ENCODE results near the gene AMBP.

The AMBP gene

GRCh38 chr9:114078021-114078780 is at the start of gene AMBP:
AMBP (minus strand) TSS chr9:114078300; CDS start chr9:114078209, 91 bp downstream.
- DNase-seq (ENCODE audit: low spot score in 2 of 2) (no peak), ATAC-seq (ENCODE audit: low read depth) (no peak)
- Mint-ChIP-seq H3K4me1 (no peaks in the 10 kb centered on the region), H3K27me3 (peaks cover 19% of the 10 kb centered on the region), H3K27ac (no peak within 1 kb of the TSS), H3K9me3 (peaks cover 2% of the 10 kb centered on the region), H3K4me3 (no peak within 1 kb of the TSS), H3K36me3 (no peaks in the 10 kb centered on the region)

GRCh38 chr9:114126247-114127060 is 48.4 kb upstream of the AMBP start:
- H3K4me3 Mint-ChIP-seq, result no peak overlapping the region
- no peak for DNase-seq (ENCODE audit: low spot score in 2 of 2)
- no peaks in the 10 kb centered on the region for H3K4me1 Mint-ChIP-seq
- H3K27me3 Mint-ChIP-seq, result peaks cover 19% of the 10 kb centered on the region
- no peak overlapping the region for H3K27ac Mint-ChIP-seq
- no peak for ATAC-seq (ENCODE audit: low read depth)
- H3K36me3 Mint-ChIP-seq, result peaks cover 2% of the 10 kb centered on the region
- H3K9me3 Mint-ChIP-seq, result peaks cover 7% of the 10 kb centered on the region

- Mint-ChIP-seq H3K27ac (no peak overlapping the region), H3K4me1 (no peaks in the 10 kb centered on the region), H3K27me3 (peaks cover 17% of the 10 kb centered on the region), H3K4me3 (no peak overlapping the region), H3K36me3 (peaks cover 2% of the 10 kb centered on the region), H3K9me3 (peaks cover 9% of the 10 kb centered on the region)
- ATAC-seq (ENCODE audit: low read depth) (no peak), DNase-seq (ENCODE audit: low spot score in 2 of 2) (no peak)
These were observed 47.4 kb upstream of the AMBP start for GRCh38 chr9:114125476-114126013.

- Mint-ChIP-seq H3K4me1 (no peaks in the 10 kb centered on the region), H3K27me3 (peaks cover 19% of the 10 kb centered on the region), H3K36me3 (peaks cover 2% of the 10 kb centered on the region), H3K27ac (no peak overlapping the region), H3K4me3 (no peak overlapping the region), H3K9me3 (peaks cover 11% of the 10 kb centered on the region)
- no peak for ATAC-seq (ENCODE audit: low read depth)
- no peak for DNase-seq (ENCODE audit: low spot score in 2 of 2)
These were observed 46.8 kb upstream of the AMBP start for GRCh38 chr9:114124666-114125475.

- H3K9me3 Mint-ChIP-seq, result peaks cover 11% of the 10 kb centered on the region
- H3K36me3 Mint-ChIP-seq, result peaks cover 2% of the 10 kb centered on the region
- H3K27me3 Mint-ChIP-seq, result peaks cover 17% of the 10 kb centered on the region
- no peak for DNase-seq (ENCODE audit: low spot score in 2 of 2)
- no peak for ATAC-seq (ENCODE audit: low read depth)
- no peak overlapping the region for H3K4me3 Mint-ChIP-seq
- no peak overlapping the region for H3K27ac Mint-ChIP-seq
- H3K4me1 Mint-ChIP-seq, result no peaks in the 10 kb centered on the region
These were observed 46.0 kb upstream of the AMBP start for GRCh38 chr9:114124138-114124537.

- Mint-ChIP-seq H3K9me3 (peaks cover 10% of the 10 kb centered on the region), H3K27ac (no peak overlapping the region), H3K36me3 (peaks cover 2% of the 10 kb centered on the region), H3K4me1 (no peaks in the 10 kb centered on the region), H3K4me3 (no peak overlapping the region), H3K27me3 (peaks cover 18% of the 10 kb centered on the region)
- DNase-seq (ENCODE audit: low spot score in 2 of 2) (no peak), ATAC-seq (ENCODE audit: low read depth) (no peak)
These were observed 45.2 kb upstream of the AMBP start for GRCh38 chr9:114123031-114123977.

- Mint-ChIP-seq H3K27ac (no peak overlapping the region), H3K27me3 (peaks cover 21% of the 10 kb centered on the region), H3K4me3 (no peak overlapping the region), H3K9me3 (peaks cover 6% of the 10 kb centered on the region), H3K4me1 (no peaks in the 10 kb centered on the region), H3K36me3 (peaks cover 2% of the 10 kb centered on the region)
- ATAC-seq (ENCODE audit: low read depth) (no peak), DNase-seq (ENCODE audit: low spot score in 2 of 2) (no peak)
These were observed 44.3 kb upstream of the AMBP start for GRCh38 chr9:114122136-114123027.

- H3K27ac Mint-ChIP-seq, result no peak overlapping the region
- no peaks in the 10 kb centered on the region for H3K4me1 Mint-ChIP-seq
- no peaks in the 10 kb centered on the region for H3K36me3 Mint-ChIP-seq
- no peak for DNase-seq (ENCODE audit: low spot score in 2 of 2)
- no peak for ATAC-seq (ENCODE audit: low read depth)
- peaks cover 20% of the 10 kb centered on the region for H3K27me3 Mint-ChIP-seq
- no peak overlapping the region for H3K4me3 Mint-ChIP-seq
- H3K9me3 Mint-ChIP-seq, result peaks cover 3% of the 10 kb centered on the region
These were observed 43.4 kb upstream of the AMBP start for GRCh38 chr9:114121227-114122135.

GRCh38 chr9:114120192-114121014 is 42.3 kb upstream of the AMBP start:
- peaks cover 17% of the 10 kb centered on the region for H3K27me3 Mint-ChIP-seq
- ATAC-seq (ENCODE audit: low read depth) (no peak), DNase-seq (ENCODE audit: low spot score in 2 of 2) (no peak)
- no peak overlapping the region for H3K27ac Mint-ChIP-seq
- no peaks in the 10 kb centered on the region for H3K36me3 Mint-ChIP-seq
- no peak overlapping the region for H3K4me3 Mint-ChIP-seq
- no peaks in the 10 kb centered on the region for H3K4me1 Mint-ChIP-seq
- H3K9me3 Mint-ChIP-seq, result peaks cover 3% of the 10 kb centered on the region

- H3K4me1 Mint-ChIP-seq, result no peaks in the 10 kb centered on the region
- ATAC-seq (ENCODE audit: low read depth) (no peak), DNase-seq (ENCODE audit: low spot score in 2 of 2) (no peak)
- H3K27me3 Mint-ChIP-seq, result peaks cover 17% of the 10 kb centered on the region
- no peak overlapping the region for H3K27ac Mint-ChIP-seq
- H3K9me3 Mint-ChIP-seq, result peaks cover 3% of the 10 kb centered on the region
- H3K36me3 Mint-ChIP-seq, result no peaks in the 10 kb centered on the region
- no peak overlapping the region for H3K4me3 Mint-ChIP-seq
These were observed 41.4 kb upstream of the AMBP start for GRCh38 chr9:114119242-114120191.

Measured in memory B cell (primary cell).